H9 (cell line): ENCODE results near the gene OR52E6. TPM values are rescaled to one million over a fixed set of nuclear protein-coding genes. Genes with fewer than 3 reads are reported as not detected.

Source experiments
- DNase-seq: peaks from one replicate; pipeline ENCODE4 v3.0.0-alpha.2; 2017
- H2AFZ ChIP-seq: one replicate; pipeline ENCODE4 v1.6.1; 2013; ENCODE audit warnings: mild to moderate bottlenecking, low read length, control low read depth, moderate library complexity
- H2AK5ac ChIP-seq: 2 replicates; pipeline ENCODE4 v1.6.1; 2013; ENCODE audit warnings: low read length, control low read depth, mixed read lengths; ENCODE audit not compliant: insufficient read length
- H2BK120ac ChIP-seq: one replicate; pipeline ENCODE4 v1.6.1; 2013; ENCODE audit warnings: low read depth, mild to moderate bottlenecking, low read length, control low read depth, inconsistent platforms; ENCODE audit not compliant: poor library complexity, severe bottlenecking
- H2BK12ac ChIP-seq: 2 replicates; pipeline ENCODE4 v1.6.1; 2013; ENCODE audit warnings: low read length, control low read depth, mixed read lengths, low read depth; ENCODE audit not compliant: insufficient read length
- H2BK15ac ChIP-seq: 2 replicates; pipeline ENCODE4 v1.6.1; 2013; ENCODE audit warnings: low read depth, low read length, control low read depth
- H2BK20ac ChIP-seq: one replicate; pipeline ENCODE4 v1.6.1; 2013; ENCODE audit warnings: low read depth, mild to moderate bottlenecking, low read length, control low read depth, inconsistent platforms; ENCODE audit not compliant: poor library complexity, severe bottlenecking
- H2BK5ac ChIP-seq: 2 replicates; pipeline ENCODE4 v1.6.1; 2013; ENCODE audit warnings: low read length, control low read depth, mixed read lengths; ENCODE audit not compliant: insufficient read length
- H3K14ac ChIP-seq: 2 replicates; pipeline ENCODE4 v1.6.1; 2013; ENCODE audit warnings: low read length, control low read depth; ENCODE audit not compliant: insufficient read depth
- H3K18ac ChIP-seq: 2 replicates; pipeline ENCODE4 v1.6.1; 2013; ENCODE audit warnings: low read depth, mild to moderate bottlenecking, mixed read lengths, low read length, control low read depth; ENCODE audit not compliant: insufficient read length
- H3K23ac ChIP-seq: 2 replicates; pipeline ENCODE4 v1.6.1; 2013; ENCODE audit warnings: low read length, control low read depth, mixed read lengths, low read depth; ENCODE audit not compliant: insufficient read length
- H3K23me2 ChIP-seq: 2 replicates; pipeline ENCODE4 v1.6.1; 2013; ENCODE audit warnings: low read depth, mild to moderate bottlenecking, mixed read lengths, low read length, control low read depth; ENCODE audit not compliant: insufficient read length, poor library complexity, severe bottlenecking
- H3K27ac ChIP-seq: 2 replicates; pipeline ENCODE4 v1.5.1; 2013; ENCODE audit warnings: low read length, control low read depth, mixed read lengths, low read depth; ENCODE audit not compliant: insufficient read length
- H3K27me3 ChIP-seq: 2 replicates; pipeline ENCODE4 v1.6.1; 2013; ENCODE audit warnings: low read length, control low read depth, inconsistent platforms; ENCODE audit not compliant: insufficient read depth
- H3K4ac ChIP-seq: 2 replicates; pipeline ENCODE4 v1.6.1; 2013; ENCODE audit warnings: low read depth, mild to moderate bottlenecking, control low read depth, inconsistent platforms, low read length, moderate library complexity
- H3K4me1 ChIP-seq: 2 replicates; pipeline ENCODE4 v1.6.1; 2013; ENCODE audit warnings: low read length, control low read depth, inconsistent platforms; ENCODE audit not compliant: insufficient read depth
- H3K4me2 ChIP-seq: 2 replicates; pipeline ENCODE4 v1.6.1; 2013; ENCODE audit warnings: low read length, control low read depth, mixed read lengths; ENCODE audit not compliant: insufficient read length, insufficient read depth
- H3K56ac ChIP-seq: 2 replicates; pipeline ENCODE4 v1.6.1; 2013; ENCODE audit warnings: low read depth, mild to moderate bottlenecking, mixed read lengths, low read length, control low read depth; ENCODE audit not compliant: insufficient read length
- H3K79me1 ChIP-seq: 2 replicates; pipeline ENCODE4 v1.6.1; 2013; ENCODE audit warnings: low read depth, mild to moderate bottlenecking, moderate library complexity, low read length, control low read depth, inconsistent platforms; ENCODE audit not compliant: insufficient read depth, poor library complexity, severe bottlenecking
- H3K79me2 ChIP-seq: 2 replicates; pipeline ENCODE4 v1.6.1; 2013; ENCODE audit warnings: low read length, control low read depth, inconsistent platforms; ENCODE audit not compliant: insufficient read depth
- H3K9ac ChIP-seq: 2 replicates; pipeline ENCODE4 v1.6.1; 2013; ENCODE audit warnings: low read length, control low read depth, mixed read lengths; ENCODE audit not compliant: insufficient read length; ENCODE audit errors: extremely low read depth
- H3K9me3 ChIP-seq: one replicate; pipeline ENCODE4 v1.6.1; 2013; ENCODE audit warnings: low read depth, low read length, inconsistent platforms; ENCODE audit not compliant: control insufficient read depth
- H3T11ph ChIP-seq: one replicate; pipeline ENCODE4 v1.6.1; 2013; ENCODE audit warnings: mild to moderate bottlenecking, low read length, control low read depth, inconsistent platforms
- H4K20me1 ChIP-seq: one replicate; pipeline ENCODE4 v1.6.1; 2013; ENCODE audit not compliant: control insufficient read depth, insufficient read length, insufficient read depth
- H4K5ac ChIP-seq: 2 replicates; pipeline ENCODE4 v1.6.1; 2013; ENCODE audit warnings: low read depth, mild to moderate bottlenecking, mixed read lengths, low read length, control low read depth; ENCODE audit not compliant: insufficient read length
- H4K8ac ChIP-seq: replicated peaks from 2 replicates; pipeline ENCODE4 v1.6.1; 2013; ENCODE audit warnings: low read length, control low read depth, mixed read lengths, low read depth; ENCODE audit not compliant: insufficient read length
- H4K91ac ChIP-seq: 2 replicates; pipeline ENCODE4 v1.6.1; 2013; ENCODE audit warnings: low read depth, mild to moderate bottlenecking, moderate library complexity, mixed read lengths, low read length, control low read depth; ENCODE audit not compliant: insufficient read length
- H3K27ac Mint-ChIP-seq, 3 experiments: 2 replicates in 2 of 3; 3 replicates in 1 of 3; pipeline ENCODE4 v1.8.0; 2020 to 2021; ENCODE audit warnings: mixed read lengths in 3 of 3, mild to moderate bottlenecking in 1 of 3, moderate library complexity in 1 of 3
- H3K27me3 Mint-ChIP-seq: 2 replicates; pipeline ENCODE4 v1.8.0; 2021; ENCODE audit warnings: low read depth, mild to moderate bottlenecking, moderate library complexity, mixed read lengths
- H3K36me3 Mint-ChIP-seq, 3 experiments: 2 replicates in 2 of 3; 3 replicates in 1 of 3; pipeline ENCODE4 v1.8.0; 2020 to 2021; ENCODE audit warnings: low read depth in 3 of 3, mixed read lengths in 3 of 3; ENCODE audit not compliant: insufficient read depth in 1 of 3
- H3K4me1 Mint-ChIP-seq, 2 experiments: 2 replicates each; pipeline ENCODE4 v1.8.0; 2020; ENCODE audit warnings: mixed read lengths in 2 of 2
- H3K4me3 Mint-ChIP-seq, 2 experiments: 2 replicates in 1 of 2; 3 replicates in 1 of 2; pipeline ENCODE4 v1.8.0; 2020 to 2021; ENCODE audit warnings: mild to moderate bottlenecking in 2 of 2, mixed read lengths in 2 of 2, moderate library complexity in 1 of 2
- H3K9me3 Mint-ChIP-seq, 2 experiments: 2 replicates in 1 of 2; 3 replicates in 1 of 2; pipeline ENCODE4 v1.8.0; 2020; ENCODE audit warnings: mild to moderate bottlenecking in 2 of 2, mixed read lengths in 2 of 2, moderate library complexity in 1 of 2
- CTCF ChIP-seq: fragments of 200-600 bp; sonication (generic); conservative IDR thresholded peaks from 3 replicates; pipeline ENCODE4 v1.8.0; 2021; ENCODE audit warnings: antibody characterized with exemption, mild to moderate bottlenecking
- WGBS: extraction: QIAGEN DNeasy Blood & Tissue Kit; methylation state at CpG from one replicate; pipeline ENCODE4 v1.1.7; 2013; ENCODE audit warnings: missing lambda C conversion rate, low lambda C conversion rate, mixed read lengths; ENCODE audit not compliant: insufficient read length; ENCODE audit errors: extremely low coverage; 5-methylcytosine and 5-hydroxymethylcytosine counted together
- total RNA-seq: library from RNA; stranded (reverse); gene quantifications from 2 replicates; pipeline ENCODE4 v1.2.1, GENCODE V29; 2021

OR52E6 gene
- total RNA-seq, 1 experiment from 2014 or later, result not detected

DNA sequence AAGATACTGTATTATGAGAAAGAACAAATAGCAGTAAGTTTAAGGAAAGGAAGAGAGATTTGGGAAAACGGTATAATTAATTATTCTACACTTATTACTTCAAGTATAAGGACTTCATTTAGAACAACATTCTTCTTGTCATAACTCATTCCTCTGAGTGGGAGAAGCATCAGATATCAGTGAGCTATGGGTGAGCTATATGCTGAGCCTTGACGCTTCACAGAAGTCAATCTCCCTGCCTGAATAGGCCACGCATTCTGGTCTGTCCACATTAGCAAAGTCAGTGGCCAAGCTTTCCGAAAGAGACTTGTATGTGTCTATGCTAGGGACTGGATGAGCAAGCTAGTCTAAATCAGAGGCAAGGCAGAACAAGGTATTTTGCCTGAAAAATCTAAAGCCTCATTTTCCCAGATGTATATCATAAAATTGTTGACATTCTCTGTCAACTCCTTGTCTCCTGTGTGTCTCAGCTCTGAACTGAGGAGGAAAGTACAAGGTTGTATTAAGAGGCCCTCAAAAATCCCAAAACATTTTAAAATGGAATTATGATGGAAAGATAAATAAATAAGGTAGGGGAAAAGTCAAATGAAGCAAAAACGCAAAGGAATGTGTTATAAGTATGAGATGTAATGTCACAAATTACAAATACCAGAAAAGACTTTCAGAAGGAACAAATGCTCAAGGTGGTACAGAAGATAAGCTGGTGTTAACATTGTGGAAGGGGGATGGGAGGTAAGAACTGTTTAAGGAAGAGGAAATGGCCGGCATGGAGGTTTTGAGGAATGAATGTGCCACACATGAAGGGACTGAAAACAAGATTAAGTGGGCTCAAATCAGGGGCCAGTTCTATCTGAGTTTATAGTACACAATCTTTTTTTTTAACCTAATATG, 31.5 kb downstream of the OR52E6 start:
- H3K9me3 Mint-ChIP-seq, result no peaks in the 10 kb centered on the region; a peak in 2 of 5 replicates
- H3T11ph ChIP-seq, result no peak overlapping the region
- no peak overlapping the region for H3K27ac Mint-ChIP-seq

More for the DNA sequence above, 31.5 kb downstream of the OR52E6 start:
- Histone ChIP-seq H3K79me2 (no peaks in the 10 kb centered on the region), H3K4ac (no peak overlapping the region), H3K14ac (no peak overlapping the region), H2AFZ (no peak overlapping the region), H3K4me2 (no peak overlapping the region), H3K23me2 (no peaks in the 10 kb centered on the region), H4K91ac (no peak overlapping the region), H2BK20ac (no peak overlapping the region), H3K9ac (no peak overlapping the region), H2BK12ac (no peak overlapping the region), H4K20me1 (no peaks in the 10 kb centered on the region), H2AK5ac (no peak overlapping the region), H2BK5ac (no peak overlapping the region), H3K79me1 (no peaks in the 10 kb centered on the region), H3K27ac (no peak overlapping the region), H3K27me3 (no peaks in the 10 kb centered on the region), H2BK120ac (no peak overlapping the region), H3K23ac (no peak overlapping the region), H4K5ac (no peak overlapping the region), H4K8ac (no peak overlapping the region), H3K9me3 (no peaks in the 10 kb centered on the region), H3K56ac (no peak overlapping the region), H3K4me1 (no peaks in the 10 kb centered on the region), H2BK15ac (no peak overlapping the region), H3K18ac (no peak overlapping the region)
- DNase-seq, result no peak
- no peaks in the 10 kb centered on the region; a peak in 1 of 7 replicates for H3K36me3 Mint-ChIP-seq
- peaks cover 2% of the 10 kb centered on the region; the same call in 1 of the 2 replicates for H3K27me3 Mint-ChIP-seq
- TF ChIP-seq CTCF, result no peak
- no peak overlapping the region for H3K4me3 Mint-ChIP-seq
- peaks cover 24 to 32% of the 10 kb centered on the region in 2 experiments for H3K4me1 Mint-ChIP-seq
- WGBS, result no CpG with 5 or more reads among the region's 6 CpGs
